ENCODE results near the gene CDC42SE2.

- TF ChIP-seq CTCF (IDR thresholded peaks at IDR 0.05; ENCODE audit: insufficient read depth, low read depth, low read length) (no peak), EZH2 (IDR thresholded peaks at IDR 0.05; ENCODE audit: insufficient read depth, low read length) (no peak)
Measured at GRCh38 chr5:131316026-131316425, 52.2 kb downstream of the CDC42SE2 start.
